Kidney glomerular epithelial cell (primary cell): ENCODE data around the gene DDX60.
A peak's percentile ranks its signal among the peaks of the same experiment; 100 is the strongest.
"Not testable (repeated sequence)": the region's sequence is repeated elsewhere in the genome, so short reads cannot be mapped to it uniquely, and the experiment has no call there.

Experiments used
- DNase-seq: peaks from one replicate; lab custom pipeline; 2025; lab: John Stamatoyannopoulos, UW

Gene DDX60

DNA sequence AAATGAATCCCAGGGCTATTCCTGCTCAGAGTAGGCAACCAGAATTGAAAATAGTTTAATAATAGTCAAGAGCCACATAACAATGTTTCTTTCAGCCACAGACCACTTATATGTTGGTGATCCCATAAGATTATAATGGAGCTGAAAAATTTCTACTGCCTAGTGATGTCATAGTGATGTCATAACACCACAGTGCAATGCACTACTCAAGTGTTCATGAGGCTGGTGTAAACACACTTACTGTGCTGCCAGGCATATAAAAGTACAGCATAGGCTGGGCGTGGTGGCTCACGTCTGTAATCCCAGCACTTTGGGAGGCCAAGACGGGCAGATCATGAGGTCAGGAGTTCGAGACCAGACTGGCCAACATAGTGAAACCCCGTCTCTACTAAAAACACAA is 15.1 kb downstream of the DDX60 start:
- DNase-seq: not testable (repeated sequence)

DNA sequence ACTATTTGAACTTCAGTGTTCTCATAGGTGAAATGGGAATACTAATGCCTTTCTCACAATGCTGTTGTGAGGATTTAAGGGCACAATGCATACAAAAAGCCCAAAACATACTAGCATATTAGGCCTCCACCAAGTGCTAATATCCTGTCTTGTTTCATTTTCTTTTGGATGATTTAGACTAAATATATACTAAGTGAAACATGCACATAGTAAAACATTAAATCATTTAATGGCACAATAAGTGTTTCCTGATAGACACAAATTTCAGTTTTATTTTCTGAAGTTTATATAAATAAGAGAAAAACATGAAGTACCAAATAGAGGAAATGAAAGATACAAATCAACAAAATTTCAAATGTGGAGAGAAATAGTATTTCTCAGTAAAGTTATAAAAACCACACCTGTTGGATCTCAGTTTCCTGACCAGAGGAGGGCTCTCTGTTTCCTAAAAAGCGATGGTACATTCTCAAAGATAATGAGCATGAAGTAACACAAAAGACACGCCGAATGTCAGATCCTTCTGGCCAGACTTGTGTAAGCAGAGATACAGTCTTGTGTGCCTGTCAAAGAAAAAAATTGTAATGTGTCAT is 25.1 kb downstream of the DDX60 start:
- no peak for DNase-seq

DNA sequence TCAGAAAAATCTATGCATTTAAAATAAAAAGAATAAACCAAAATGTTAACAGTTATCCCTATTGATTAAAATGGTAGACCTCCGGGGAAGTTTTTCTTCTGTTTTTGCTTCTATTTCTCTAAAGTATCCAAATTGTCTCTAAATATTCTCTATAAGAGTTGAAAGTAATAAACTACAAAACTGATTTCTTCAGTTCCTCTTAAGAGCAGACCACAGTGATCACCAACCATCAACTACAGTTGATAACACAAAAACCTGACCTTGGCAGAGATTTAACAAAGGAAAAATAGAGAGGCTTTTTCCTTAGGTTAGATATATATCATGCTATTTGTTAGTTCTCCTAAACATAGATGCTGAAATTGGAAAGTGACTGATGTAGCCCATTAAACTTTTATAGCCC is 27.3 kb downstream of the DDX60 start:
- DNase-seq: no peak

DNA sequence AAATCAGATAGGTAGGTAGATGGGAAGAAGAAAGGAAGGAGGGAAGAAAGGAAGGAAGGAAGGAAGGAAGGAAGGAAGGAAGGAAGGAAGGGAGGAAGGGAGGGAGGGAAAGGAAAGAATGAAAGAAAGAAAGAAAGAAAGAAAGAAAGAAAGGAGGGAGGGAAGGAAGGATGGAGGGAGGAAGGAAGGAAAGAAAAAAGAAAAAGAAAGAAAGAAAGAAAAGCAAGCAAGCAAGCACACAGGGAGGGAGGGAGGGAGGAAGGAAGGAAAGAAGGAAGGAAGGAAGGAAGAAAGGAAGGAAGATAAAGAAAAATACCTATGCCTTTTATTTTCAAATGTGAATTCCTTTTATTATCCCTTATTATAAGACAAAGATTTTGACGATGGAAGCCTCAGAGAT is 32.7 kb downstream of the DDX60 start:
- DNase-seq: not testable (repeated sequence)

DNA sequence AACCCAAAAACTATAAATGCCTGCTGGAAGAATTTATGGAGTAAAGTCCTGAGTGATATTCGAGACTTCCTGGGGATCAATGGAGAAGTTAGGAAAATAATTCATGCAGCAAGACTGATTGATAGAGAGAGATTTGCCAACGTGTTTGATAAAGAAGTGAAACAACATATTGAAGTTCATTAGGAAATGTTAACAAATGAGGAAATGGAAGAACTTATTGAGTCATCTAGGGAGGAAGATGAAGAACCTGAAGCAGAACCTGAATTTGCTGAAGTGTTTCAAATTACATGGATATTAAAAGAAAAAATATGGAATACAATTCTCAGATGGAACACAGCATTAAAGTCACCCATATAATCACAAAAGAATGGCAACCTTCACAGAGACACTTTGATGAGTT is 39.0 kb downstream of the DDX60 start:
- DNase-seq: no peak

DNA sequence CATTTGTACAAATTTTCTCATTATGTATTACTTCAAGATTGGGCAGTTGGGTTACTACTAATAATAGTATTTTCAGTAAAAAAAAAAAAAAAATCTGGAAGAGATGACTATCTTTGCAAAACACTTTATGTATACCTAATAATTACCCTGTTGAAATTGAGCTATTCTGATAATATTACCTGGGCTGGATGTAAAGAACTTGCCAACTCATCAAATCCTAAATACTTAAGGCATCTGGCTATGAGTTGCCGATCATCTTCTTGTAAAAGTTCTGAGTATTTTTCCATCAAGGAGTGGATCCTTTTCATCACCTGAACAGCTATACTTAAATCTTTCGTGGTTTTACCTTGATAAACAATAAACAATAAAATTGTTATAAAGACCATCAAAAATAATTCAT is 42.7 kb downstream of the DDX60 start:
- no peak for DNase-seq

DNA sequence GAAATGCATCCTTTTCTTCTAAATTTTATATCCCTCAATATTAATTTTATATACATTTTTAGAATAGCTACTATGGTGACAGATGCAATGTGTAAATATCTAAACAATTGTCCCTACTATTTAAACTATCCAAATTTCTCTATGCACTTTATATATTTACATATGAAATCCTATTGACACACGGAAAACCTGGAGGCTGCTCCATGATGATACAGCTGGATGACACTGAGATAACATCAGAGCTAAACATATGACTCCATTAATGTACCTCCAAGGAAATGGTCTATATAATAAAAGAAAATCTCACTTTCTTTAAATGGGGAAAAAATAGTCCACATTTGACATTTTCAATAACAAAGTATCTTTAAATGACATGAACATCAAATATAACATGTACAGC is 43.7 kb downstream of the DDX60 start:
- no peak for DNase-seq

DNA sequence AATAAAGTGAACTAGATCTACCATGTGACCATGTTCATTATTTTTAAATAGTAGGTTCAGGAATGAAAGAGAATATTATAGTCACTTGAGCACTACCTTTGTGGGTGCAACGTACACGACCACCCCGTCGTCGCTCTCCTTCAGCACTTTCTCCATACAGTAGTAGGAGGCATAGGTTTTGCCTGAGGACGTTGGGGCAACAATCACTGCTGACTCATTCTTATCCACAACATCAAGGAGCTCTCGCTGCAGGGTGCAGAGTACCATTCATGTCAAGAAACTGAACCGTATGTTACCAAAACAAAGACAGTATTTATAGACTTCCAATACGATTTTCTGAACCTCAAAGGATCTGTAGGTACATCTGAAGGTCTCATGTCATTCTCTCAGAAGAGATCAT is 44.7 kb downstream of the DDX60 start:
- DNase-seq: no peak

DNA sequence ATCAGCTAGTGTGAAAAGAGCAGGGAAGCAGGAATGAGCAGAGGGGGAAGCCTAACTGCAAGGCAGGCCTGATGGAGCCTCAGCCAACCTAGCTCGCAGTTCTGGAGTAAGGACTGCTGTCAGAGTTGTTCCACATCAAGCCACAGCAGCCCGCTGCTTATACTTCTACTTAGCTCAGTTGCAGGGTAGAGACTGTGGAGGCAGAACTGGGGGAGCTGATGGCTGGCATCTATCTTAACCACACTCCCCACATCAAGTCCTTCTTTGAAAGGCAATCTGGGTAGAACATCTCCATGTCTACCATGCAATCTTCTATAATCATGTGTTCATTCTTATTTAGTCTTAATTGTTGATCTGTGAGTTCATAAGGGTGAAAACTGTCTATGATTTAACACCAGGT is 46.1 kb downstream of the DDX60 start:
- no peak for DNase-seq

DNA sequence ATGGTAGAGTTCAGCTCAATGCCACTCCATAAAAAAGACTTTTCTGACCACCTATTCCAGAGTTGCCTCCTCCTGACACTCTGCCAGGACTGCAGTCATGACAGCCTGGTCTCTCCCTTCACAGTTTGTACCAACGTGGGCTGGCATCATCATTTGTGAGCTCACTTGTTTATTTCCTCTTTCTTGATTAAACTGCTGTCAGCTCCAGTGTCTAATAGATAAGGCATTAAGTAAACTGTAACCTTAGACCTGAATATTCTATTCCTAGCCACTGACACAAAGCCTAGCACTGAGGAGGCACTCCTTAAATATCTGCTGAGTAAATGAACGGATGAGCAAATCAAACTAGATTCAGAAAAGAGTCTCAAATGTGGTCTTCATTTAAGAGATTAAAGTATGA is 48.7 kb downstream of the DDX60 start:
- DNase-seq: no peak

DNA sequence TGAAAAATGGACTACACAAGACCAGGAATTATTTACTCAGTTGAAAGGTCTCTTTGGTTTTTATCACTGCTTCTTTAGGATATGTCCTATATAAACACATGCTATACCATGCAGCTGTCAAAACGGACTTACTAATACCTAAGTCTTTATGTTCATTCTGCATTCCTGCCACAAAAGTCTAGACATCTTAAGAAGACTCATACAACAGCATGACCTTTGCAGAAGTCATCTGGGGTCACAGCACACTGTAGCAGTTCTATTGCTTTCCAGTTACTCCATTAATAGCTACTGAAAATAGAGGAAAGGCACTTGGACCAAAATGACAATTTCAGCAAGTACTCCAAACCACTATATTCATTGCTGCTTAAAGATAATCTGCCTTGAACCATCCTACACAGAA is 53.2 kb downstream of the DDX60 start:
- DNase-seq: no peak

DNA sequence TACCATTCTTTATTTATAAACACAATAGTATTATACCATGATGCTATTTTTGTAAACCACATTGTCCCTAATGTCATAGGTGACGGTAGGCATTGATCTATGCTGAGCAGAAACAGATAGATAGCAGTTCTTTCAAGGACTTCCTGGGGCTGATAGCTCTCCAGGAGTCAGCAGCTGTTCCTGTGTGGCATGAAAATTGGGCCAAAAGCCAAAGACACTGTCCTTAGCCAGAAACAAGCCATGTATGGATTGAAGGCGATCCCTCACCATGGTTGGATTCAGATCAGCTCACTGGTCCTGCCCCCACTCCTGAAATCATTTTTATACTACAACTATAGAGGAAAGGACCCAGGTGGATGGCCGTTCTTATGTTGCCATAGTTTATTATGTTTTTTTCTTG is 53.6 kb downstream of the DDX60 start:
- DNase-seq: no peak

DNA sequence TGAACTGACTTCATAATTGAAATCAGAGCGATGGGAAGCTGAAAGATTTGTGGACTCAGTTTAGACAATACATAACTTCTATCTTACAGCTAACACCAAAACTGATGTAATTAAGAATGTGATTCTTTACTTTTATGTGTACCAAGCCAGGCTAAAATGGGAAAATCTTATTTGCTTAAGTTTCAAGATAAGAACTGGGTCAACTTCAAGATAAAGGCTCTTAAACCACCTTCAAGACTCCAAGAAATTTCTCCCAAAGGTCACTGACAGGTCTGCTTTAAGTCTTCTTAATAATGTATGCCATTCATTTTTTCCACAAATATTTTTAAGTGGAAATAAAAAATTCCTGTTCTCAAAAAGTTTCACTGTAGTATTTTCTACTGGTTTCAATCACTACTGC is 55.5 kb downstream of the DDX60 start:
- no peak for DNase-seq

DNA sequence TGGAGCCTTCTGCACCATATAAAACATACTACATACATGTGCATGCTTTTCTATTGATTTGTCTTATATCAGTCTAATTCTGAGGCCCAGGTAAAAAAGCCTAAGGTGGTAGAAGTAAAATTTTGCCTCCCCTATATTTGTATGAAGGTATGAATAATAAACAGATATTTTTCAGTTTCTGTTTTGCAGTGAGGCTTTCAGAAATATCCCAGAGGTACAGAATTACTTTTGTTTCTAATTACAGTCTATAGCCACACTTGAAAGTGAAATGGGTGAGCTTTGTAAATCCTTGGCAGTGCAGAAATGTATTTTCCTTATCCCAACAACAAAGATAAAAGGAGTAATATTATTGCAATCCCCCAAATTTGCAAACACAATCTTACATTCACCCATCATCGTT is 59.5 kb downstream of the DDX60 start:
- no peak for DNase-seq

DNA sequence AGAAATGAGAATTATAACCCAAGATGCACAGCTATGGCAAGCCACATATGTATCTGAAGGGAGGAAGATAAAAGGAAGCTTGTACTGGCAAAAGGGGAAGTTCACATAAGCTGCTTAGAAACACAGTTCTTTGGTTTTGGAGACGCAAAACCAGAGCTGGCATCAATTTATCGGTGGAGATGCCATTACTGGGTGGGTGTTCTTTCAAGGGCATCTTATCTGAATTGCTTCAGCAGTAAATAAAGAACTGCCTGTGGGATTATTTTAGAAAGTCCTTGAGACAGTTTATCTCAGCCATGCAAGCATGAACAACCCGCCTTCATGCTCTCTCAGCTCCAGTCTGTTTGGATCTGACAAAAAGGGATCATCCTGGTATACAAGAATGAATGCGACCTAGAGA is 60.8 kb downstream of the DDX60 start:
- no peak for DNase-seq

DNA sequence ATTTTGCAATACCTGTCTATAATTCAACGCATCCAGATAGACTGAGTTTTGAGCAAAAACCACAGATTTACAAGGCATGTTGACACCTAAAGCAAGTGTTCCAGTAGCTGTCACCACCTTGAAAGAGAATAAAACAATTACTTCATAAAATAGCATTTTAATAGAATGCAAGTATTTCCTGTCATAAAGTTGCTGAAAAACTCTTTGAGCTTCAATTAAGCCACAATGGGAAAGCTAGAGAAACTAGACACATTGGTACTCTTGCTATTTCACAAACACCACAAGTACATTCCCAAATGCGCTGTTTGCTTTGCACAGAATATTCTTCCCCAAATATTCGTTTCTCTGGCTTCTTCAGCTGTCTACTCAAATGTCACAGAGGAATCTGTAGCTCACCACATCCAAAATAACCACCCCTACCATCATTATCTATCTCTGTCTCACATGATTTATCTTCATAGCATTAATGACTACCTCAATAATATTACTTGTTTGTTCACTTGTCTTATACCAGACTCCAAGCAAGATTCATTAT is 70.3 kb downstream of the DDX60 start:
- DNase-seq: no peak

DNA sequence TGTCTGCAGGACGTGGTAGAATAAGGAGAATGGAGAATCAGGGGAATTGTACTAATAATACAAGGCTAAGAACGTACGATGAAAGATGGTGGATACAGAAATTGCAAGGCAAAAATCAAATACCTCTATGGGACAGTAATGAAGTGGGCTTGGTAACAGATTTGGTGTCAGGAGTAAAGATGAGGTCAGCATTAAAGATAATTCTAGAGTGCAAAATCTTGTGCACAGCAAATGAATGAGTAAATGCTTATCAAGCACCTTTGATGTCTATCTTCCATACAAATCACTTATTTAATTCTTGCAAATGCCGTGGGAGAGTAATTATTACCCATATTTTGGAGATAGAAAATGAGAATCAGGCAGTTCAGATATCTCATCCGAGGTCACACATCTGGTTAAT is 70.9 kb downstream of the DDX60 start:
- no peak for DNase-seq

DNA sequence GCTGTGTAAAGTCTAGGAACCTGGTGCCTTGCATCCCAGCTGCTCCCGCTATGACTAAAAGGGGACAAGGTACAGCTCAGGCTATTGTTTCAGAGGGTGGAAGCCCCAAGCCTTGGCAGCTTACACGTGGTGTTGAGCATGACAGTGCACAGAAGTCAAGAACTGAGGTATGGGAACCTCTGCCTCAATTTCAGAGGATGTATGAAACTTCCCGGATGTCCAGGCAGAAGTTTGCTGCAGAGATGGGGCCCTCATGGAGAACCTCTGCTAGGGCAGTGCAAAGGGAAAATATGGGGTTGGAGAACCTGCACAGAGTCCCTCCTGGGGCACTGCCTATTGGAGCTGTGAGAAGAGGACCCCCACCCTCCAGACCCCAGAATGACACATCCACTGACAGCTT is 76.6 kb downstream of the DDX60 start:
- no peak for DNase-seq

DNA sequence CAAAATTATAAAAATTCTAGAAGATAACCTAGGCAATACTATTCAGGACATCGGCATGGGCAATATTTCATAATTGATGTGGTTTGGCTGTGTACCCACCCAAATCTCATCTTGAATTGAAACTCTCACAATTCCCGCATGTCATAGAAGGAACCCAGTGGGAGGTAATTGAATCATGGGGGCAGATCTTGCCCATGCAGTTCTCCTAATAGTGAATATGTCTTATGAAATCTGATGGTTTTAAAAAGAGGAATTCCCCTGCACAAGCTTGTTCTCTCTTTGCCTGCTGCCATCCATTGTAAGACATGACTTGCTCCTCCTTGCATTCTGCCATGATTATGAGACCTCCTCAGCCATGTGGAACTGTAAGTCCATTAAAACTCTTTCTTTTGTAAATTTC is 77.7 kb downstream of the DDX60 start:
- DNase-seq: no peak

DNA sequence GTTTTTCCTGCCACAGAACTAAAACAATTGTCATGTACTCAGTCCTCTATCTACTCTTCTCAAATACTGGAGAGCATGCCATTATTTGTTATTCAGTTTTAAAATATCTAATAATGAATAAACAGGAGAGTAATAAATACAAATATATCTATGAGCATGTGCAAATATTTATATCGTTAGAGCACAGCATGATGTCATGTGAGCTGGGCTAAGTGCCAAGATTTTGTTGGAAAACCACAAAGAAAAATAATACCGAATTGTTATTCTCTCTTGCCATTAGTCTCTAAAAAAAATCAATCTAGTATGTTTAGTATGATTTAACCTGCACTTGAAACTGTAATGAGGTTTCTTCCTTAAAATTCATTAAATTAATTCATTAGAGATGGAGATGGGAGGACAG is 97.3 kb downstream of the DDX60 start:
- DNase-seq: peak; percentile 45

DNA sequence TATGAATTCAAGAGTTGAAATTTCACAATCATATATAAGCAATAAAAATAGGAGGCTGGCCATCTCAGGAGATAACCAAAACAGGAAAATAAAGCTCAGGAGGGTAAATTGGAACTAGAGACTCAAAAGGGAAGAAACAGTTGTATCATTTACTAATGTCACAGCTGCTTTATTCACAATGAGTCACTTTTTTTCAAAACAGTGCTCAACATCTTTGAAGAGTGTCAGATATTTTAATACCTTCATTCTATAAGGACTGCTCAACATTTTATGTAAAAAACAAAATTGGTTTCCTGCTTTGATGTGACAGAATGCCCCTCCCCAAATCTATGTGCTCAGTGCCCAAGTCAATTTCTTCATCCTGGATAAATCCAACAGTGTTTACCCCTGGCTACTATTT is 97.7 kb downstream of the DDX60 start:
- DNase-seq: no peak

DNA sequence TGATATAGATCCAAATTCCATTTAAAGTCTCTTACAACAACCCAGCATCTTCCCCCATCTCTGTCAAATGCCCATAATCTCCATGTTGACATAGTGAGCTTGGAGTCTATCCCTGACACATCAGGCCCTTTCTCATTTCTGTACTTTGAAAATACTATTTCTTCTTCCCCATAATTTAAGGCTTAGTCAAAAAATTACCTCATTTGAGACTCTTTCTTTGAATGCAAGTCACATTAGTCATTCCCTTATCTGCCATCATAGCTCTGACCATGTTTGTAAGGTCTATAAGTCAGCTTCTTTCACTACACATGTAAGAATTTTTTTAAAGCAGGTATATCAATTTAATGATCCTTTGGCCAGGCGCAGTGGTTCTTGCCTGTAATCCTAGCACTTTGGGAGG is 99.9 kb downstream of the DDX60 start:
- DNase-seq: peak; percentile 85

DNA sequence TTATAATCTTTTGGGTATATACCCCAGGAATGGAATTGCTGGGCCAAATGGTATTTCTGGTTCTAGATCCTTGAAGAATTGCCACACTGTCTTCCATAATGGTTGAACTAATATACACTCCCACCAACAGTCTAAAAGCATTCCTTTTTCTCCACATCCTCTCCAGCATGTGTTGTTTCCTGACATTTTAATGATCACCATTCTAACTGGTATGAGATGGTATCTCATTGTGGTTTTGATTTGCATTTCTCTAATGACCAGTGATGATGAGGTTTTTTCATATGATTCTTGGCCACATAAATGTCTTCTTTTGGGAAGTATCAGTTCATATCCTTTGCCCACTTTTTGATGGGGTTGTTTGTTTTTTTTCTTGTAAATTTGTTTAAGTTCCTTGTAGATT is 105.0 kb downstream of the DDX60 start:
- DNase-seq: not testable (repeated sequence)

DNA sequence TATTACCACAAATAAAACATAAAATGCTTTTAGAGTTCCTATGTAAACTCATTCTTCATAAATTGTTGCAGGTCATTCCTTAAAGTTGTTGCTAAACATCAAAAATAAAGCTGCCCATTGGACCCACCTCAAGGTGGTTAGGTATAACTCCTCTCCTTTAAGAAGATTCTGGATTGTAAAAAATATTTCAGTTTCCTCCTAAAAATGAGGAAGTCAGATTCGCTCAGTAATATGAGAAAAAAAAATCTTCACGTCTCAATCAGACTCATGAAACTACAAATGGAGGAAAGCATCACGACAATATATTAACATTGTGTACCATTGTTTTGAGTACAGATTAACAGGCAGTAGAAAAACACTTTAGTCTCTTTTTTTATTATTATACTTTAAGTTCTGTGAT is 105.9 kb downstream of the DDX60 start:
- DNase-seq: no peak
